Putamen (tissue), 1 donor: Measurements from ENCODE around the gene MLC1.

Experiments used
- DNase-seq: peaks from one replicate; pipeline ENCODE4 v3.0.0-alpha.2; 2016; ENCODE audit warnings: low spot score

MLC1 gene

GRCh38 chr22:50058061-50058905 is 26.9 kb downstream of the MLC1 start, which contains the start of gene TTLL8:
Gene TTLL8 (minus strand): TSS chr22:50058298.
- DNase-seq = no peak

GRCh38 chr22:50057278-50058060 is 27.8 kb downstream of the MLC1 start:
- no peak for DNase-seq

GRCh38 chr22:50056214-50056972 is 28.8 kb downstream of the MLC1 start:
- DNase-seq = no peak

- no peak for DNase-seq
These were observed 31.4 kb downstream of the MLC1 start for GRCh38 chr22:50053861-50054260.

- DNase-seq = no peak
These were observed 33.3 kb downstream of the MLC1 start for GRCh38 chr22:50051930-50052329.

- no peak for DNase-seq
These were observed 35.7 kb downstream of the MLC1 start for GRCh38 chr22:50049299-50050195.

GRCh38 chr22:50048836-50049235 is 36.4 kb downstream of the MLC1 start:
- DNase-seq = no peak

- no peak for DNase-seq
These were observed 37.0 kb downstream of the MLC1 start for GRCh38 chr22:50048061-50048765.

- DNase-seq = no peak
These were observed 37.9 kb downstream of the MLC1 start for GRCh38 chr22:50047346-50047745.

GRCh38 chr22:50046481-50047245 is 38.6 kb downstream of the MLC1 start:
- DNase-seq = no peak

- no peak for DNase-seq
These were observed 39.2 kb downstream of the MLC1 start for GRCh38 chr22:50046019-50046415.

- DNase-seq = no peak
These were observed 39.8 kb downstream of the MLC1 start for GRCh38 chr22:50045211-50046018.

GRCh38 chr22:50044485-50045118 is 40.6 kb downstream of the MLC1 start:
- DNase-seq = no peak

GRCh38 chr22:50041361-50042065 is 43.7 kb downstream of the MLC1 start:
- no peak for DNase-seq

- DNase-seq = no peak
These were observed 44.5 kb downstream of the MLC1 start for GRCh38 chr22:50040717-50041116.

GRCh38 chr22:50039669-50040443 is 45.4 kb downstream of the MLC1 start:
- no peak for DNase-seq
